Mesendoderm (in vitro differentiated cells): Measurements from ENCODE around the gene PCNA.
A peak's percentile ranks its signal among the peaks of the same experiment; 100 is the strongest.
"Not testable (repeated sequence)": the region's sequence is repeated elsewhere in the genome, so short reads cannot be mapped to it uniquely, and the experiment has no call there.

ENCODE experiments used
- DNase-seq: peaks from one replicate; pipeline ENCODE4 v3.0.0; 2013
- H2AK5ac ChIP-seq: 2 replicates; pipeline ENCODE4 v1.6.1; 2013; ENCODE audit warnings: low read length, inconsistent platforms
- H2BK120ac ChIP-seq: 2 replicates; pipeline ENCODE4 v1.6.1; 2013; ENCODE audit warnings: low read depth, mild to moderate bottlenecking, low read length, moderate library complexity, mixed read lengths
- H2BK15ac ChIP-seq: replicated peaks from 2 replicates; pipeline ENCODE4 v1.6.1; 2013; ENCODE audit warnings: low read depth, mild to moderate bottlenecking, moderate library complexity
- H2BK5ac ChIP-seq: 2 replicates; pipeline ENCODE4 v1.6.1; 2013; ENCODE audit warnings: low read length, inconsistent platforms
- H3K18ac ChIP-seq: 2 replicates; pipeline ENCODE4 v1.6.1; 2013; ENCODE audit warnings: mild to moderate bottlenecking, low read length, mixed read lengths
- H3K23ac ChIP-seq: one replicate; pipeline ENCODE4 v1.6.1; 2013; ENCODE audit warnings: low read length
- H3K27ac ChIP-seq: 2 replicates; pipeline ENCODE4 v1.5.1; 2013; ENCODE audit warnings: low read depth, mild to moderate bottlenecking, inconsistent platforms, low read length, moderate library complexity
- H3K27me3 ChIP-seq: 2 replicates; pipeline ENCODE4 v1.6.1; 2013; ENCODE audit warnings: low read length, control low read depth, mild to moderate bottlenecking, inconsistent platforms; ENCODE audit not compliant: insufficient read depth, poor library complexity
- H3K36me3 ChIP-seq: 2 replicates; pipeline ENCODE4 v1.6.1; 2013; ENCODE audit warnings: low read length, inconsistent platforms; ENCODE audit not compliant: control insufficient read depth, insufficient read depth
- H3K4ac ChIP-seq: one replicate; pipeline ENCODE4 v1.6.1; 2013; ENCODE audit warnings: low read depth, mild to moderate bottlenecking, low read length, moderate library complexity
- H3K4me1 ChIP-seq: 2 replicates; pipeline ENCODE4 v1.6.1; 2013; ENCODE audit warnings: low read depth, low read length, inconsistent platforms; ENCODE audit not compliant: control insufficient read depth
- H3K4me2 ChIP-seq: 2 replicates; pipeline ENCODE4 v1.6.1; 2013; ENCODE audit warnings: low read length
- H3K4me3 ChIP-seq: 2 replicates; pipeline ENCODE4 v1.5.1; 2013; ENCODE audit warnings: mild to moderate bottlenecking, low read length
- H3K56ac ChIP-seq: one replicate; pipeline ENCODE4 v1.6.1; 2013; ENCODE audit warnings: low read length
- H3K79me1 ChIP-seq: 2 replicates; pipeline ENCODE4 v1.6.1; 2013; ENCODE audit warnings: low read length, inconsistent platforms
- H3K79me2 ChIP-seq: 2 replicates; pipeline ENCODE4 v1.6.1; 2013; ENCODE audit warnings: mild to moderate bottlenecking, low read length; ENCODE audit not compliant: control insufficient read depth, insufficient read depth
- H3K9ac ChIP-seq: 2 replicates; pipeline ENCODE4 v1.6.1; 2013; ENCODE audit warnings: low read length, inconsistent platforms
- H4K5ac ChIP-seq: one replicate; pipeline ENCODE4 v1.6.1; 2013; ENCODE audit warnings: low read length
- H4K8ac ChIP-seq: one replicate; pipeline ENCODE4 v1.6.1; 2013; ENCODE audit warnings: low read depth, mild to moderate bottlenecking, control low read depth, low read length, moderate library complexity
- WGBS: extraction: QIAGEN DNeasy Blood & Tissue Kit; methylation state at CpG from one replicate; pipeline ENCODE4 v1.1.7; 2013; ENCODE audit warnings: low lambda C conversion rate, missing lambda C conversion rate; ENCODE audit not compliant: insufficient coverage; ENCODE audit errors: extremely low coverage; 5-methylcytosine and 5-hydroxymethylcytosine counted together

PCNA gene

DNA sequence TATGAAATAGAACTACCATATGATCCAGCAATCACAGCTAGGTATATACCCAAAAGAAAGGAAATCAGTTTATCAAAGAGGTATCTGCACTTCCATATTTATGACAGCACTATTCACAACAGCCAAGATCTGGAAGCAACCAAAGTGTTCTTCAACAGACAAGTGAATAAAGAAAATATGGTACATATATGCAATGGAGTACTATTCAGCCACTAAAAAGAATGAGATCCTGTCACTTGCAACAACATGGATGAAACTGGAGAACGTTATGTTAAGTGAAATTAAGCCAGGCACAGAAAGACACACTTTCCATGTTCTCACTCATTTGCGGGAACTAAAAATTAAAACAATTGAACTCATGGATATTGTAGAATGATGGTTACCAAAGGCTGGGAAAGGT, 15.3 kb downstream of the PCNA start:
- no peak overlapping the region for H4K5ac ChIP-seq
- H3K79me1 ChIP-seq, result no peaks in the 10 kb centered on the region
- H2AK5ac ChIP-seq, result no peak overlapping the region
- no peak overlapping the region for H3K18ac ChIP-seq
- H3K4me1 ChIP-seq, result no peaks in the 10 kb centered on the region
- no CpG with 5 or more reads among the region's 2 CpGs for WGBS
- H2BK120ac ChIP-seq, result no peak overlapping the region
- H3K36me3 ChIP-seq, result peaks cover under 1% of the 10 kb centered on the region
- no peak overlapping the region for H4K8ac ChIP-seq
- H3K9ac ChIP-seq, result no peak overlapping the region
- no peak overlapping the region for H3K56ac ChIP-seq
- H3K23ac ChIP-seq, result no peak overlapping the region
- H3K27ac ChIP-seq, result no peak overlapping the region
- no peak overlapping the region for H2BK15ac ChIP-seq
- no peak overlapping the region for H2BK5ac ChIP-seq
- no peak for DNase-seq
- no peak overlapping the region for H3K4me3 ChIP-seq
- H3K27me3 ChIP-seq, result no peaks in the 10 kb centered on the region
- no peaks in the 10 kb centered on the region for H3K79me2 ChIP-seq
- H3K4ac ChIP-seq, result no peak overlapping the region
- no peak overlapping the region for H3K4me2 ChIP-seq

GRCh38 chr20:5100684-5101347, 18.9 kb downstream of the PCNA start:
- Histone ChIP-seq H3K79me2 (no peaks in the 10 kb centered on the region), H2BK15ac (no peak overlapping the region), H3K4me2 (no peak overlapping the region), H4K8ac (no peak overlapping the region), H3K27ac (no peak overlapping the region), H3K4ac (no peak overlapping the region), H4K5ac (no peak overlapping the region), H3K4me3 (no peak overlapping the region), H2BK5ac (no peak overlapping the region), H3K79me1 (no peaks in the 10 kb centered on the region), H3K4me1 (no peaks in the 10 kb centered on the region), H3K18ac (no peak overlapping the region), H3K9ac (no peak overlapping the region), H3K23ac (no peak overlapping the region), H3K36me3 (peaks cover 2% of the 10 kb centered on the region), H2BK120ac (no peak overlapping the region), H3K56ac (no peak overlapping the region), H3K27me3 (no peaks in the 10 kb centered on the region), H2AK5ac (no peak overlapping the region)
- peak; percentile 71 for DNase-seq
- no CpG with 5 or more reads among the region's 9 CpGs for WGBS

- no CpG with 5 or more reads among the region's 3 CpGs for WGBS
- not testable (repeated sequence) for H2BK5ac ChIP-seq, H3K79me2 ChIP-seq, H4K8ac ChIP-seq, H3K9ac ChIP-seq, H3K23ac ChIP-seq, H3K36me3 ChIP-seq, H3K27me3 ChIP-seq, H3K79me1 ChIP-seq, H3K27ac ChIP-seq, H2BK15ac ChIP-seq, H4K5ac ChIP-seq, H3K4me3 ChIP-seq, H3K56ac ChIP-seq, H3K18ac ChIP-seq, H3K4ac ChIP-seq, H3K4me2 ChIP-seq, DNase-seq, H3K4me1 ChIP-seq, H2AK5ac ChIP-seq, H2BK120ac ChIP-seq
These were observed 19.8 kb downstream of the PCNA start for GRCh38 chr20:5099909-5100308.

GRCh38 chr20:5099009-5099408, 20.7 kb downstream of the PCNA start:
- not testable (repeated sequence) for H2AK5ac ChIP-seq, H3K23ac ChIP-seq, H3K4me3 ChIP-seq, H4K8ac ChIP-seq, H3K4me2 ChIP-seq, H3K4me1 ChIP-seq, H2BK15ac ChIP-seq, H3K27ac ChIP-seq, H4K5ac ChIP-seq, DNase-seq, H2BK5ac ChIP-seq, H3K79me1 ChIP-seq, H2BK120ac ChIP-seq, H3K27me3 ChIP-seq, H3K79me2 ChIP-seq, H3K56ac ChIP-seq, H3K4ac ChIP-seq, H3K36me3 ChIP-seq, H3K9ac ChIP-seq, H3K18ac ChIP-seq
- no CpG with 5 or more reads among the region's 1 CpG for WGBS

- Histone ChIP-seq H3K27ac (no peak overlapping the region), H4K8ac (no peak overlapping the region), H2BK120ac (no peak overlapping the region), H3K56ac (no peak overlapping the region), H3K27me3 (no peaks in the 10 kb centered on the region), H2AK5ac (no peak overlapping the region), H3K4me2 (no peak overlapping the region), H2BK15ac (no peak overlapping the region), H3K23ac (no peak overlapping the region), H3K79me2 (no peaks in the 10 kb centered on the region), H3K4ac (no peak overlapping the region), H3K79me1 (no peaks in the 10 kb centered on the region), H2BK5ac (no peak overlapping the region), H3K18ac (no peak overlapping the region), H4K5ac (no peak overlapping the region), H3K9ac (no peak overlapping the region), H3K36me3 (peaks cover 2% of the 10 kb centered on the region), H3K4me3 (no peak overlapping the region), H3K4me1 (no peaks in the 10 kb centered on the region)
- no CpG with 5 or more reads among the region's 2 CpGs for WGBS
- no peak for DNase-seq
These were observed 23.3 kb downstream of the PCNA start for GRCh38 chr20:5096463-5096862.

- Histone ChIP-seq H2BK15ac (no peak overlapping the region), H2BK120ac (no peak overlapping the region), H4K5ac (no peak overlapping the region), H3K23ac (no peak overlapping the region), H2BK5ac (no peak overlapping the region), H3K27ac (no peak overlapping the region), H3K4ac (no peak overlapping the region), H3K79me1 (no peaks in the 10 kb centered on the region), H3K9ac (no peak overlapping the region), H3K79me2 (no peaks in the 10 kb centered on the region), H3K36me3 (peaks cover 2% of the 10 kb centered on the region), H3K27me3 (no peaks in the 10 kb centered on the region), H3K4me3 (no peak overlapping the region), H3K4me1 (no peaks in the 10 kb centered on the region), H3K4me2 (no peak overlapping the region), H3K56ac (no peak overlapping the region), H3K18ac (no peak overlapping the region), H2AK5ac (no peak overlapping the region), H4K8ac (no peak overlapping the region)
- WGBS, result no CpG with 5 or more reads among the region's 3 CpGs
- DNase-seq, result no peak
These were observed 23.8 kb downstream of the PCNA start for GRCh38 chr20:5095931-5096330.
